NCI-H146 (cell line): ENCODE measurements around the gene C19orf47.

Source experiments
- DNase-seq: peaks from one replicate; lab custom pipeline; 2025; lab: John Stamatoyannopoulos, UW

C19orf47 gene, protein sequence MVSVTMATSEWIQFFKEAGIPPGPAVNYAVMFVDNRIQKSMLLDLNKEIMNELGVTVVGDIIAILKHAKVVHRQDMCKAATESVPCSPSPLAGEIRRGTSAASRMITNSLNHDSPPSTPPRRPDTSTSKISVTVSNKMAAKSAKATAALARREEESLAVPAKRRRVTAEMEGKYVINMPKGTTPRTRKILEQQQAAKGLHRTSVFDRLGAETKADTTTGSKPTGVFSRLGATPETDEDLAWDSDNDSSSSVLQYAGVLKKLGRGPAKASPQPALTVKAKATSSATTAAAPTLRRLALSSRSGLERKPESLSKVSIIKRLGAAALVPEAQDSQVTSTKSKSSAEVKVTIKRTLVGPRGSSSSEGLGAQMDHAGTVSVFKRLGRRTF

DNA sequence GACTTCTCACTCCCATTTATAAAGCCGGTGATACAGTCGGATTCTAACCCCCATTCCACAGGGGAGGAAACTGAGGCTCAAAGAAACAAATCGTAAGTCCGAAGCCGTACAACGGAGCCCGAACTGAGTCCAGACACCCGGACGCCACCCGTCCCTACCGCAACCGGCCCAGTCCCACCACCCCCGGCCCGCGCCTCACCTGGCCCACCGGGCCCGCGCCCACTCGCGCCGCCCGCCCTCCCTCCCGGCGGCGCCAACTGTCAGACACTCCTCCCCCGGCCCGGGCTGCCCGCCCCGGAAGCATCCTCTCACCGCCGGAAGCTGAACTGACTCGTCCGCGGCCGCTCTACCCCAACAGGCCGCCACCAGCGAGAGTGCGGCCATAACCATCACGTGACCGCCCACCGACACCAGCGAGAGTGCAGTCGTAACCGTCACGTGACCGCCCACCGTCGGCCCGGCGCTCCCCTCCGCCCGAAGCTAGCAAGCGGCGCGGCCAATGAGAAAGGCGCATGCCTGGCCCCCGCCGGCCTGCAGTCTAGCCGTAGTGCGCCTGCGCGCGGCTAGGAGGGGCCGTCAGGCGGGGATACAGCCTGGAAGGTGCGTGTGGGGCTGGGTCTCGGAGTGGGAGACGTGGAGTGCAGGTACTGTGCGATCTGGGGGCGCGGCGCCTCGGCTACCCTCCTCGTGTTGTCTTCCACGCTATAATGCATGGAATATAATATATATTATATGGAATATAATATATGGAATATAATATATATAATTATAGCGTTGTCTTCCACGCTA, at the start of gene C19orf47, which contains the start of gene PLD3:
Gene C19orf47, minus strand, starts transcription at position 273 of the 789 bp plus-strand sequence. CDS start 6,540 bp downstream, outside the sequence.
Gene PLD3, plus strand, starts transcription at position 571 of the 789 bp plus-strand sequence. CDS start 17,789 bp downstream, outside the sequence.
- DNase-seq = peak; percentile 100

DNA sequence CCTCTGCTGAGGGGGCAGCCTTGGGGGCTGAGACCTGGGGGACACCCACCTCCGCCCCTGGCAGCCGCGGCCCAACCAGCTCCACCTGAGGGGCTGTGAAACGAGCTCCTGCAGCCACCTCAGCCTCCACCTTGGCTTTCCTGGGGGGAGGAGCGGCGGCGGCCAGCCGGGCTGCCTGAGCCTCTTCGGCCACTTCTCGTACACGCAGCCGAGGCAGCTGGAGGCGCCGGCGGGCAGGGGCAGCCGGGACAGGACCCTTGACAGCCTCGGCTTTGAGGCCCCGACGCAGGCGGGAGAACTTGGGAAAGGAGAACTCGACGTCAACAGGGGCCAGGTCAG, 49.3 kb upstream of the C19orf47 start:
- no peak for DNase-seq

DNA sequence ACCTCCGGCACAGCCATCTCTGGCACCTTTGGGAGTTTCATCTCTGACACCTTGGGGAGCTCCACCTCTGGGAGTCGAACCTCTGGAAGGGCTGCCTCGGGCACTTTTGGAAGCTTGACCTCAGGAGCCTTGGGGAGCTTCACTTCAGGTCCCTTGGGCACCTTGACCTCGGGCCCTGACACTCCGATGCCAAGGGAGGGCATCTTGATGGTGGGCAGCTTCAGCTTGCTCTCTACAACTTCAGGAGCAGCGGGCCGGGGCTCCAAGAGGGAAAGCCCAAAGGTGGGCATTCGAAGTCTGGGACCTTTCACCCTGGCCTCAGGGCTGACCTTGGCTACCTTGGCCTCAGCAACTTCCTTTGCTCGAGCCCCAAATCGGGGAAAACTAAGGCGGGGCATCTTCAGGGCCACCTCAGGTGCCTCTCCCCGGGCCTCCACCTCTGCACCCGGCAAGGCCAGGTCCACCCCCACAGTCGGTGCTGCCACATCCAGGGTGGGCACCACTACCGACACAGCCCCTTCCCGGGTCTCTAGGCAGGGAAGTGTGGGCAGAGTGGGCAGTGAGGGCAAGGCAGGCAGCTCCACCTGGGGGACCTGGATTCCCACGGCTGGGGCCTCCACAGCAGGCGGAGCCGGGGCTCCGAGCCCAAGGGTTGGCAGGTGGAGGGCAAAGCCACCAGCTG, 48.8 kb upstream of the C19orf47 start:
- DNase-seq = no peak

DNA sequence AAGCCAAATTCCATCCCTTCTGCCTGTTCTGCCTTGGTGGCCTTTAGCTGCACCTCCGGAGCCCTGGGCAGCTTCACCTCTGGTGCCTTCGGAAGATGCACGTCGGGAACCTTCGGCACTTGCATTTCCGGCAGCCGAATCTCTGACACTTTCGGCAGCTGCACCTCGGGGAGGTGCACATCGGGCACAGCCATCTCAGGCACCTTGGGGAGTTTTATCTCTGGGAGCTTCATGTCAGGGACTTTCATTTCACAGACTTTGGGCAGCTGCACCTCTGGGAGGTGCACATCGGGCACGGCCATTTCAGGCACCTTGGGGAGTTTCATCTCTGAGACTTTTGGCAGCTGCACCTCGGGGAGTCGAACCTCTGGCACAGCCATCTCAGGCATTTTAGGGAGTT, 47.8 kb upstream of the C19orf47 start:
- DNase-seq = no peak

DNA sequence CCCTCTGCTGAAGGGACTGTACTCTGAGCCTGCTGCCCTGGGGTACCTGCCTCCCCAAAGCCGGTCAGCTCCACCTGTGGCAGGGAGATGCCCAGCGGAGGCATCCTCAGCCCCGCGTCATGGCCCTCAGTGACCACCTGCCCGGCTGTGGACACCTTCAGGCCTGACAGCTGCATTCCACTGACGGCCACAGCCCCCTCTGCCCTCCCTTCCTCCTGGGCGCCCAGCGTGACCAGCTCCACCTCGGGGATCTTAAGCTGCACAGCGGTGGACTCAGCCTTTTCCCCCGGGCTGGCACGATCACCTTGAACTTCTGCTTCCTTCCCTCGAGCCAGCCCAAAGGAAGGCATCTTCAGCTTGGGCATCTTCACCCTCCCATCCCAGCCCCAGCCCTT, 46.6 kb upstream of the C19orf47 start:
- no peak for DNase-seq

DNA sequence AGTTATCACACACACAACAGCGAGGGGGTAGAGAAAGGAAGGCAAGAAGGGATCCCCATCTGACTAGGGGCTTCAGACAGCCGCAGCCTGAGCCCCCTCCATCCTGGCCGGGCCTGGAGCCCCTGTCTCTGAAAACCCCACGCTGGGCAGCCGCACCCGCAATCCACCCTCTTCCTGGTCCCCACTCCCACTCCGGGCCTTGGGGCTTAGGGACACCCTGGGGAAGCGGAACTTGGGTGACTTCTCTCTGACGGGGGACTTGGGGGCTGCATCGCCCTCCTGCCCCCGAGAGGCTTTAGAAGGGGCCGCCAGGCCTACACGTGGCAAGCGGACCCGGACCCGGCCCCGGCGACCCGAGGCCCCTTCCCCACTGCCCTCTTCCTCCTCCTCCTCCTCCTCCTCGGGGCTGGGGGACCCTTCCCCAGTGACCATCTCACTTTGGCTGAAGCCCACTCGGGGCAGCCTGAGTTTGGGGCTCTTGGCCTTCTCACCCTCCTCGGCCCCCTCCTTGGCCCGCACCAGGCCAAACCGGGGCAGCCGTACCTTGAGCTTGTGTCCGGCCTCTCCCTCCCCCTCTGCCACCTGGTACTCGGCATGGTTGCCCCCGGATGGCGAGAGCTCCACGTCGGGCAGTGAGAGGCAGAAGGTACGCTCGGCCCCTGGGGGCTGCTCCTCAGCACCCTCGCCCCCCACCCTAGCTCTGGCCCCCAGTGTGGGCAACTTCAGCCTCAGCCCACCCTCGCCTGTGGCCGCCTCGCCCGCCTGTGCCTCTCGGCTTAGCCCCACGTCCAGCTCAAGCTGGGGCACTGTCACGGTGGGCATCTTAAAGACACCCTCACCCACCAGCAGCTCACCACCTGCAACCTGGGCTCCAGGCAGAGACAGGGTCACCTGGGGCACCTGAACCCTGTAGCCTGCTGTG, 46.0 kb upstream of the C19orf47 start:
- DNase-seq = no peak

DNA sequence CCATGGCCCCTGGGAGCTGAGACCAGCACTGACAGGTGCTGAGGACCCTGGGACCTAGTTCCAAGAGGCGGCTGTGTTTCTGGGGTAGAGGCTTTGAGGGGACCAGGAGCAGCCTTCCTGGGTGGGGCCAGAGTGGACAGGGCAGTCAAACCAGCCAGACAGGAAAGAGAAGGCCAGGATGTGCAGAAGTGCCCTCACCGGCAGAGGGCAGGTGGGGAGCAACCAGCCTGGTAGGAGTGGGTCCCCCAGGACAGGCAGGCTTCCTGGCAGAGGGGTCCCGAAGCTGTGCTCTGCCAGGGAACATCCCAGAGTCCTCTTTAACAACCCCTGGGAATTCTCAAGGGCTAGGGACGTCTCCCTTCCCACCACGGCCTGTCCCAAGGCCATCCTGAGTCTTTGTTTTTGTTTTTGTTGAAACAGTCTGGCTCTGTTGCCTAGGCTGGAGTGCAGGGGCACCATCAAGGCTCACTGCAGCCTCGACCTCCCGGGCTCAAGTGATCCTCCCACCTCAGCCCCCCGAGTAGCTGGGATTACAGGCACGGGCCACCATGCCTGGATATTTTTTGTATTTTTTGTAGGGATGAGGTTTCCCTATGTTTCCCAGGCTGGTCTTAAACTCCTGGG, 44.8 kb upstream of the C19orf47 start:
- DNase-seq = no peak

DNA sequence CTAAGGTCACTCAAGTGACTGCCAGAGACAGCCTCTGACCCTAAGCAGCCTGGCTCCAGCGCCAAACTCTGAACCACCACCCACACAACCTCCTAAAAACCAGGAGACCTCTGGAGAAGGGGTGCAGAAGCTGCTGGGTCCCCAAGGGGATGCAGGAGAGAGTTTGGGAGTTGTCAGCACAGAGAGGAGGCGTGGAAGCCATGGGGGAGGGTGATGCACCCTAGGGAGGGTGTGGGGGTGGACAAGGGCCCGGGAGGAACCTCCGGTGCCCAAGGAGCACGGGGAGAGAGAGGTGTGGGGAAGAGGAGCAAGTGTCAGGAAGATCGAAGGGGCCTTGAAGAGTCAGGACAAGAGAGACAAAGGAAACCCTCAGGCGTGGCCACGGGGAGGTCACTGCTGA, 43.9 kb upstream of the C19orf47 start:
- no peak for DNase-seq

DNA sequence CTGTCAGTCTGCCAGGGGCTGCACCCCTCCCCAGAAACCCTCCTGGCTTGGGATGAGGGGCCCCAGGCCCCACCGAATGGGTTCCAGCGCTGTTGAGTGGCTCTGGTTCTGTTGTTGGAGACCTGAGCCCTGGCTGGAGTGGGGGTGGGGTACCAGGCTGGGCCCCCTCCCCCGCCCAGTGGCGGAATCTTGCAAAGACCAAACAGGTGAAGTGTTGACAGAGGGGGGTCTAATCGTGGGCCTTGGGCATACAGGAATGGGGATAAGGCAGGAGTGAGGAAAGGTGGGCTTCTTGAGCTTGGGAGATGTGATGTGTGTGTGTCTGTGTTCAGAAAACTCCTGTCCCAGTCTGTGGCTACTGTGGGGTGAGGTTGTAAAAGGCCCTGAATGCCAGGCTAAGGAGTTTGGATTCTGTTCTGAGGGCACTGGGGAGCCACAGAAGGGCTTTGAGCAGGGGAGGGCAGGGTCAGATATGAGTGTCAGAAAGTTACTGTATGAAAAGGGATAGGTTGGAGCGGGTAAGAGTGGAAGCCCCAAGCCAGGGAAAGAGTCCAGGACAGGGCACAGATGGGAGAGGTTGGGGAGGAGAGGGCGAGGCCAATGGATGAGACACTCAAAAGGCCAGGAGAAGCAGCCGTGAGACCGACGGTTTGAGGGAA, 42.0 kb upstream of the C19orf47 start, which contains the start of gene HIPK4:
Gene HIPK4, minus strand, starts transcription at position 98 of the 659 bp plus-strand sequence. CDS start 279 bp downstream, outside the sequence.
- no peak for DNase-seq

DNA sequence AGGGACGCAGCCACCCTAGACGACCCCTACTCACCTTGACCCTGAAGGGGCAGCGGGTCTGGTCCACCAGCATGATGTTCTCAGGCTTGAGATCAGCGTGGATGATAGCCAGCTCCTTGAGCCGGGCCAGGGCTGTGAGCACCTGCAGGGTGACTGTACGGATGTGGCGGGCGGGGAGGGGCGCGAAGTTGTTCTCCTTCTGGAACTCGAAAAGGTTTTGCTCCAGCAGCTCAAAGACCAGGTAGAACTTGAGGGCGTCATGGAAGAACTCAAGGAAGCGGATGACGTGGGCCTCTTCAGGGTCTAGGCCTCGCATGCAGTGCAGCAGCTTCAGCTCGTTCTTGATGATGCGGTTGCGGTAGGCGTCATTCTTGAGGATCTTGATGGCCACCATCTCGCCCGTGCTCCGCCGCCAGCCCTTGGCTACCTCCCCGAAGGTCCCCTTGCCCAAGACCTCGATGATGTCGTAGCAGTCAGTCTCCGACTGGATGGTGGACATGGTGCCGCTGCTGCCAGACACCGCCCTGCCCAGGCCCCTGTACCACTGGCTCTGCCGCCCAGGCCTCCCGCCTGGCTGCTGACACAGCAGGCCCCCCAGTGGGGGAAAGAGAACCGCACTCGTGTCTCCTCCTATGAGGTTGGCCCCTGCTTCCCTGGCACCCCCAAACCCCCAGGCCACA, 41.3 kb upstream of the C19orf47 start:
- DNase-seq = no peak

DNA sequence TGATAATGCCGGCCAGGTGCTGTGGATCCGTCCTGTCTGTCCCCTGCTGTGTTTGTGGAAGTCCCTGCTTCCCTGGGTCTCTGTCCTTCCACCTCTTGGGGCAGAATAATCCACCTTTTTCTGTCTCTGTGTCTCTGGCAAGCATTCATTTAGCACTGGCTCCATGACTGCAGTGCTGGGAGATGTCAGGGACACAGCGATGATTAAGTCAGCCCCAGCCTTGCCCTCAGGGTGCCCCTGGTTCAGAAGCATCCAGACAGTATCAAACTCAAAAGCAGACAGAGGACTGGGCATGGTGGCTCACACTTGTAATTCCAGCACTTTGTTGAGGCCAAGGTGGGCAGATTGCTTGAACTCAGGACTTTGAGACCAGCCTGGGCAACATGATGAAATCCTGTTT, 40.3 kb upstream of the C19orf47 start:
- DNase-seq = no peak

DNA sequence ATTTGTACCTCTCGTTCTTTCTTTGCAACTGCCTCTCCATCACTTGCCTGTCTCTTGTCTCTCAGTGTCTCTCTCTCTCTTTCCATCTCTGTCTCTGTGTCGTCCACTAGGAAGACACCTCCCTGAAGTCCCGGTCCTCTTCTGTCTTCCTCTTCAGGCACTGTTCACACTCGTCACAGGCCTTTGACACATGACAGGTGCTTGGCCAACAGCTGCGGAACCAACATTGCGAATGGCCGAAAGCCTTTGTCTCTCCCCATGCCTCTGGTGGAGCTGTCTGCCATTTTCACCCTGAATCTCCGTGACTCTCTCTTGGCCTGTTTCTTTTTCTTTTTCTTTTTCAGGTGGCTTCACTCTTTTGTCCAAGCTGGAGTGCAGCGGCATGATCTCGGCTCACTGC, 39.0 kb upstream of the C19orf47 start:
- DNase-seq = no peak

DNA sequence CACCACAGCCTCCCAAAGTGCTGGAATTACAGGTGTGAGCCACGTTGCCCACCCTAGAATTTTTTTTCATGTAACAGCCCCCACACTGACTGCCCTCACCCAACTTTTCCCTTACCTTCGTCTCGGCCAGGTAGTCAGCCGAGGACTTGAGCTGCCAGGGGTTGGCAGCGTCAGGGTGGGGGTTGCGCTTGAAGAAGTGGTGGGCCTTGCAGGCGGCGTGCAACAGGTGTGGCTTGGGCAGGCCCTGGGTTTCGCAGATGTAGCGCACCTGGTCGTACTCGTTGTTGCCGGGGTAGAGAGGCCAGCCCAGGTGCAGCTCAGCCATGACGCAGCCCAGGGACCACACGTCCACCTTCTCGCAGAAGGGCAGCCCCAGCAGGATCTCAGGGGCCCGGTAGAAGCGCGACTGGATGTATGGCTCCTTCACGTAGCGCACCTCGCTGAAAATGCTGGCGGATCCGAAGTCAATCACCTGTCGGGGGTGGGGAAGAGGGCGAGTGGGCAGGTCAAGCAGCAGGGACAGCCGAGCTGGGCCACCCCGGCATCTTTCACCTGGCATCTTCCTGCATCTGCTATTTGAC, 35.6 kb upstream of the C19orf47 start:
- DNase-seq = peak; percentile 54

DNA sequence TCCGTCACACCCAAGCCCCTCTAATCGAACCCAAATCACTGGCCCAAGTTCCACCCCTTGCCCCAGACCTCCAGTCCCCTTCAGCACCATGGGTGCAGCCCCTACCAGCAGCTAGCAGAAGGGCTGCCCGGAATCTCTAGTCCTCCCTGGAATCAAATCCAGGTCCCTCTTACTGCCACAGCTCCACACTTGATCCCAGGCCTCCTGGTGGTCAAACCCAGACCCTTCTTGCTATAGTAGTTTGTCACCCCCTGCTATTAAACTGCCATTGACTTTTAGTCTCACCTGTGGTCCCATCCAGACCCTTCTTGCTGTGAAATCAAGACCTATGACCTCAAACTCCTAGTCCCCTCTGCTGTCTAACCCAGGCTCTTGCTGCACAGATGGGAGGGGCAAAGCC, 33.1 kb upstream of the C19orf47 start:
- no peak for DNase-seq

DNA sequence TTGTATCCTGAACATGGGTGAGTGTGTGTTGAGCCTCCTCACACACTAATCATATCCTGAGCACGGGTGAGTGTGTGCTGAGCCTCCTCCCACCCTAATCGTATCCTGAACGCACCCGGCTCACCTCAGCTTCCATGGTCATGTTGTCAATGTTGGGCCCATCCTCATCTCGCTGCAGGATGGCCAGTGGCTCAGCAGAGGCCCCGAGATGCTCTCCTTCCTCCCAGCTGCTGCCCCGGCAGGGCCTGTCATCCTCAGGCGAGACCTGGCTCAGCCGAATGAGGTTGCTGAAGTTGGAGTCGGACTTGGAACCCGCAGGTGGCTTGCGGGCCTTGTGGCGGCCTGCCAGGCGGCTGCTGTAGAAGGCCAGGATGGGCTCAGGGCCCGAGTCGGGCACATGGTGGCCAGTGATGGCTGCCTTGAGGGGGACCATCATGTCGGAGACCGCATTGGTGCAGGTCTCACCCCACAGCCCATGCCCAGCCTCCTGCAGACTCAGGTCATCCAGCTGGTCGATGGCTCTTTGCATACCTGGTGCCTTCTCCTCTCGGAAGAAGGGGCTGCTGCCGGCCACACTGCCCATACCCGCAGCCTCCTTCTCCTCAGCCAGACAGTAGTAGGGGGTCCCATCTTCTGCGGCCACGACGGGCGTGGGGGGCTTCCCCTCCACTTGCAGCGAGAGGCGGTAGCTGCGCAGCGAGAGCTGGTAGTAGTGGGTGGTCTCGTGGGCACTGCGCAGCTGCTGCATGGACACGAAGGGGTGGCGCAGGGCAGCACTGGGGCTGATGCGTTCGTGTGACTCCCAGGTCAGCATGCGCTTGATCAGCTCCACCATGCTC, 32.2 kb upstream of the C19orf47 start:
- no peak for DNase-seq

DNA sequence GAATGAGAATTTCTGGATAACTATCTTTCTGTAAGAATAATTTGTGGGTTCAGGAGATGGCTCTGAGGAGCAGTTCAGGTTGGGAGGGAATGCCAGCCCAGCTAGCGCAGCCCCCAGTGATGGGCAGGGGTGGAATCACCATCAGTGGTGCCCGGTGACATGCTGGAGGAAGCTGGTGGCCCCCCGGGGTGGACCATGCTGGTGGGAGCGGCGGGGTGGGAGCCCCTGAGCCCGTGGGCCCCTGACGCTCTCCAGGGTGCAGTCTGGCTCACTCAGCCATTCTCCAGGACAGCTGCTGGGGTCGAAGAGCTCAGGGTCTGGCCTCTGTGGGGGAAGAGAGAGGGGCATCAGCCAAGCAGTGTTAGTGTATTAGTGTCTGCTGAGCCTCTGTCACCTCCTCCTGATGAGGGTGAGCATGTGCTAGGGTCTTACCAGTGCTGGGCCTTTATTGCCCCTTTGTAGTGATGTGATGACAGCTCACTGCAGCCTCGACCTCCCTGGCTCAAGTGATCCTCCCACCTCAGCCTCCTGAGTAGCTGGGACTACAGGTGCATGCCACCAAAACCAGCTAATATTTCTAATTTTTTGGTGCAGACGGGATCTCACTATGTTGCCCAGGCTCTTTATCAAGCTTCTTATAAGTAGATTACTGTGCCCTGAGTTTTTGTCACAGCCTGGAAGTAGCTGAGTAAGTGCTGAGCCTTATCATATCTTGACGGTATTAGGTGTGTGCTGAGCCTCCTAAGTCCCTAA, 31.4 kb upstream of the C19orf47 start:
- no peak for DNase-seq

DNA sequence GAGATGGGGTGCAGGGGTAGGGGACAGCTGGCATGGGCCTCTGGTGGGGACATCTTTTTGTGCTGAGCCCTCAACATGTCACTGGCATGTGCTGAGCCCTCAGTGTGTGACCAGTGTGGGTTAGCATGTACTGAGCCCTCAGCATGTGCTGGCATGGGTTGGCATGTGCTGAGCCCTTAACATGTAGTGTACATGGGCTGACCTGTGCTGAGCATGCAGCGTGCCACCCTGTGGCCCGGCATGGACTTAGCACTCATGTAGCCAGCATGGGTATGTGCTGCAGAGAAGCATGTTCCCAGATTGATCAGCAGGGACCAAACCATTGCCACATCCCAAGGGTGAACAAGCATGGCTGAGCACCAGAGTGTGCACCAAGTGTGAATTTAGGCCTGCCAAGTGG, 30.3 kb upstream of the C19orf47 start:
- DNase-seq = no peak

DNA sequence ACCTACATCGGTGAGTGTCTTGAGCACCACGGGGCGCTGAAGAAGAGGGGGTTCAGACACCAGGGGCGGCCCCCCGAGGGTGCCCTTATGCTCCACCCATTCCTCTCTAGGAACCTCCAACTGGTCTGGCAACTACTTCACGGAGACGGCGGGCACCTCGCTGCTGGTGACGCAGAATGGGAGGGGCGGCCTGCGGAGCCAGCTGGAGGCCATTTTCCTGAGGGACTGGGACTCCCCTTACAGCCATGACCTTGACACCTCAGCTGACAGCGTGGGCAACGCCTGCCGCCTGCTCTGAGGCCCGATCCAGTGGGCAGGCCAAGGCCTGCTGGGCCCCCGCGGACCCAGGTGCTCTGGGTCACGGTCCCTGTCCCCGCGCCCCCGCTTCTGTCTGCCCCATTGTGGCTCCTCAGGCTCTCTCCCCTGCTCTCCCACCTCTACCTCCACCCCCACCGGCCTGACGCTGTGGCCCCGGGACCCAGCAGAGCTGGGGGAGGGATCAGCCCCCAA, 29.7 kb upstream of the C19orf47 start:
- no peak for DNase-seq
